Measurements from ENCODE around the gene FAM13A.

DNA sequence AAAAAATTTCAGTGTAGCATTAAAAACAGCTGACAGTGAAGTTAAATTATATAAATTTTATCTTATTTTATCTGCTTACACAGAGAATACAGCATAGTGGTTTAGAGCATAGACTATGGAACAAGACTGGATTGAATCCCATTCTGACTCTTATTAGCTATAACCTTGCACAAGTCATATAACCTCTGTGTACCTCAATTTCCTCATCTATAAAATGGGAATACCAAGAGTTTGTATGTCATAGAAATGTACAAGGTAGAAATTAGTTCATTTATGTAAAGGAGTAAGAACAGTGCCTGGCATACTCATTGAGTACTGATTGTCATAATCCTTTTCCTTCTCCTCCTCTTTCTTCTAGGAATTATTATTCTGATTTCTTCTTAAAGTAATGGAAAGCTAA, 25.7 kb downstream of the FAM13A start:
- TF ChIP-seq, protein P1, sequence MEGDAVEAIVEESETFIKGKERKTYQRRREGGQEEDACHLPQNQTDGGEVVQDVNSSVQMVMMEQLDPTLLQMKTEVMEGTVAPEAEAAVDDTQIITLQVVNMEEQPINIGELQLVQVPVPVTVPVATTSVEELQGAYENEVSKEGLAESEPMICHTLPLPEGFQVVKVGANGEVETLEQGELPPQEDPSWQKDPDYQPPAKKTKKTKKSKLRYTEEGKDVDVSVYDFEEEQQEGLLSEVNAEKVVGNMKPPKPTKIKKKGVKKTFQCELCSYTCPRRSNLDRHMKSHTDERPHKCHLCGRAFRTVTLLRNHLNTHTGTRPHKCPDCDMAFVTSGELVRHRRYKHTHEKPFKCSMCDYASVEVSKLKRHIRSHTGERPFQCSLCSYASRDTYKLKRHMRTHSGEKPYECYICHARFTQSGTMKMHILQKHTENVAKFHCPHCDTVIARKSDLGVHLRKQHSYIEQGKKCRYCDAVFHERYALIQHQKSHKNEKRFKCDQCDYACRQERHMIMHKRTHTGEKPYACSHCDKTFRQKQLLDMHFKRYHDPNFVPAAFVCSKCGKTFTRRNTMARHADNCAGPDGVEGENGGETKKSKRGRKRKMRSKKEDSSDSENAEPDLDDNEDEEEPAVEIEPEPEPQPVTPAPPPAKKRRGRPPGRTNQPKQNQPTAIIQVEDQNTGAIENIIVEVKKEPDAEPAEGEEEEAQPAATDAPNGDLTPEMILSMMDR (IDR thresholded peaks at IDR 0.05 in 8 of 11, conservative IDR thresholded peaks at IDR 0.05 in 3 of 11), result no peak
- TF ChIP-seq POLR2A (IDR thresholded peaks at IDR 0.05) (no peak), POLR2AphosphoS5 (IDR thresholded peaks at IDR 0.05) (no peak)
